ENCODE measurements around the gene PNPLA7.
"Not testable (repeated sequence)": the region's sequence is repeated elsewhere in the genome, so short reads cannot be mapped to it uniquely, and the experiment has no call there.

PNPLA7 gene

GRCh38 chr9:137412431-137412830 is 137.8 kb downstream of the PNPLA7 start:
- Histone ChIP-seq H3K9ac (ENCODE audit: low read depth in 1 of 2, low read length in 2 of 2) (no peak overlapping the region), H3K27me3 (ENCODE audit: control insufficient read depth in 2 of 2, insufficient read depth in 2 of 2, low read length in 2 of 2) (no peaks in the 10 kb centered on the region), H3K4me1 (ENCODE audit: control insufficient read depth in 2 of 2, insufficient read depth in 2 of 2, low read length in 2 of 2) (peaks cover 20 to 27% of the 10 kb centered on the region in 2 donors), H3K4me3 (ENCODE audit: low read length in 2 of 2) (no peak overlapping the region), H3K36me3 (ENCODE audit: control insufficient read depth in 2 of 2, insufficient read depth in 2 of 2, low read length in 2 of 2) (no peaks in the 10 kb centered on the region), H3K27ac (ENCODE audit: low read depth in 2 of 2, low read length in 2 of 2) (peak overlapping the region; percentile 62 to 67), H3K9me3 (ENCODE audit: control insufficient read depth in 2 of 2, low read length in 2 of 2) (no peaks in the 10 kb centered on the region)

DNA sequence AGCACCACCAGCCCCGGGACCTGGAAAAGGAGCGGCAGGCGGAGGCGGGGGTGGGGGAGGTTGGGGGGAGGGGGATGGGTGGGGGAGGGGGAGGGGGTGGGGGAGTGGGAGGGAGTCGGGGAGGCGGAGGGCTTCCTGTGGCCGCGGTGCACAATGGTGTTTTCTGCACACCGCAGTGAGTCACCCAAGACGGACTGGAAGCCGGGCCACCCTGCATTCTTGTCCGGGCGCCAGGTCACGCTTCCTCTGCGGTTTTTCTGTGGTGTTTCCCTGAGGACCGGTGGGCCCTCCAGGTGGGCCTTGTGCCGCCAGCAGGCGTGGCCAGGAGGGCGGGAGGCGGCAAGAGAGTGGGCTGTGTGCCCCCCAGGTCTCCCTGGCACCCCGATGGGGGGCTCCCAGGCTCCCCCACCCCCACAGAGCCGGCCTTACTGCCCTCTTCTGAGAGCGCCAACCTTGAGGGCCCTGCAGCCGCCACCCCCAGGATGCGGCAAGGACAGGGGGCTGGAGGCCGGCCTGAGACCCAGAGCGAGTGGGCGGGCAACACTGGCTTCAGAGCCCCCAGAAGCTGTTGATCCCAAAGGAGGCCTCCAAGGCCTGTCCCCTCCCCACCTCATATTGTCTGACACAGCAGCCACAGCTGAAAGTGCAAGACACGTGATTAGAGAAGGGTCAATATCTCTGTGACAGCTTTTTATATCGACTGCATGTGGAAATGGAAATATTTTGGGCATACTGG is 138.4 kb downstream of the PNPLA7 start:
- H3K4me3 ChIP-seq (ENCODE audit: low read length in 2 of 2): no peak overlapping the region
- peak overlapping the region in 1 of 2 donors; percentile 51 for H3K9ac ChIP-seq (ENCODE audit: low read depth in 1 of 2, low read length in 2 of 2)

GRCh38 chr9:137411260-137411644 is 138.9 kb downstream of the PNPLA7 start:
- H3K4me1 ChIP-seq (ENCODE audit: control insufficient read depth in 2 of 2, insufficient read depth in 2 of 2, low read length in 2 of 2): peaks cover 26 to 34% of the 10 kb centered on the region in 2 donors
- no peaks in the 10 kb centered on the region for H3K36me3 ChIP-seq (ENCODE audit: control insufficient read depth in 2 of 2, insufficient read depth in 2 of 2, low read length in 2 of 2)
- H3K9ac ChIP-seq (ENCODE audit: low read depth in 1 of 2, low read length in 2 of 2): no peak overlapping the region
- H3K27ac ChIP-seq (ENCODE audit: low read depth in 2 of 2, low read length in 2 of 2): no peak overlapping the region
- H3K27me3 ChIP-seq (ENCODE audit: control insufficient read depth in 2 of 2, insufficient read depth in 2 of 2, low read length in 2 of 2): no peaks in the 10 kb centered on the region
- no peak overlapping the region for H3K4me3 ChIP-seq (ENCODE audit: low read length in 2 of 2)
- H3K9me3 ChIP-seq (ENCODE audit: control insufficient read depth in 2 of 2, low read length in 2 of 2): no peaks in the 10 kb centered on the region

More for the DNA sequence above, 138.4 kb downstream of the PNPLA7 start:
- H3K36me3 ChIP-seq (ENCODE audit: control insufficient read depth in 2 of 2, insufficient read depth in 2 of 2, low read length in 2 of 2): no peaks in the 10 kb centered on the region
- peaks cover 23 to 31% of the 10 kb centered on the region in 2 donors for H3K4me1 ChIP-seq (ENCODE audit: control insufficient read depth in 2 of 2, insufficient read depth in 2 of 2, low read length in 2 of 2)
- peak overlapping the region; percentile 14 to 32 for H3K27ac ChIP-seq (ENCODE audit: low read depth in 2 of 2, low read length in 2 of 2)
- no peaks in the 10 kb centered on the region for H3K27me3 ChIP-seq (ENCODE audit: control insufficient read depth in 2 of 2, insufficient read depth in 2 of 2, low read length in 2 of 2)
- H3K9me3 ChIP-seq (ENCODE audit: control insufficient read depth in 2 of 2, low read length in 2 of 2): no peaks in the 10 kb centered on the region

- Histone ChIP-seq H3K27me3 (ENCODE audit: control insufficient read depth in 2 of 2, insufficient read depth in 2 of 2, low read length in 2 of 2) (no peaks in the 10 kb centered on the region), H3K36me3 (ENCODE audit: control insufficient read depth in 2 of 2, insufficient read depth in 2 of 2, low read length in 2 of 2) (no peaks in the 10 kb centered on the region), H3K27ac (ENCODE audit: low read depth in 2 of 2, low read length in 2 of 2) (no peak overlapping the region), H3K4me3 (ENCODE audit: low read length in 2 of 2) (no peak overlapping the region), H3K4me1 (ENCODE audit: control insufficient read depth in 2 of 2, insufficient read depth in 2 of 2, low read length in 2 of 2) (peaks cover 27 to 34% of the 10 kb centered on the region in 2 donors), H3K9me3 (ENCODE audit: control insufficient read depth in 2 of 2, low read length in 2 of 2) (no peaks in the 10 kb centered on the region), H3K9ac (ENCODE audit: low read depth in 1 of 2, low read length in 2 of 2) (no peak overlapping the region)
Measured at GRCh38 chr9:137410891-137411249, 139.3 kb downstream of the PNPLA7 start.

DNA sequence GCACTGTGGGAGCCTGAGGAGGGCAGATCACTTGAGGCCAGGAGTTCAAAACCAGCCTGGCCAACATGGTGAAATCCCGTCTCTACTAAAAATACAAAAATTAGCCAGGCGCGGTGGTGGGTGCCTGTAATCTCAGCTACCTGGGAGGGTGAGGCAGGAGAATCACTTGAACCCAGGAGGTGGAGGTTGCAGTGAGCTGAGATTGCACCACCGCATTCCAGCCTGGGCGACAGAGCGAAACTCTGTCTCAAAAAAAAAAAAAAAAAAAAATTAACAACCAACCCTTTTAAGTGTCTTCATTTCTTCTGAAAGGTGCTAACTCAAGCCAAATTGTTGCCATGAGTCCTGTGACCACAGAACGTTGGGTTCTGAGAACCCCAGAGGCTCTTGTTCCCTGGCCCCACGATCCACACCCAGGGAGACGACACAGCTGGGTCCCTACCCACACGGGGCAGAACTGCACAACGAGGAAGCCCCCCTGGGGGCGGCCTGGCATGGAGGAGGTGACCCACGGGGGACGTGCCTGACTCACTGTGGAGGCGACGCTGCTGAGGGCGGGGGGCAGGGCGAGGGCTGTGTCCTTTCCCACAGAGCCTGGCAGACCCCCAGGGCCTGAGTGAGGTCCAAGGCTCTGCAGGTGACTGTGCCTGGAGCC is 139.8 kb downstream of the PNPLA7 start:
- not testable (repeated sequence) for H3K4me3 ChIP-seq (ENCODE audit: low read length in 2 of 2); H3K9me3 ChIP-seq (ENCODE audit: control insufficient read depth in 2 of 2, low read length in 2 of 2); H3K27me3 ChIP-seq (ENCODE audit: control insufficient read depth in 2 of 2, insufficient read depth in 2 of 2, low read length in 2 of 2); H3K27ac ChIP-seq (ENCODE audit: low read depth in 2 of 2, low read length in 2 of 2); H3K9ac ChIP-seq (ENCODE audit: low read depth in 1 of 2, low read length in 2 of 2); H3K36me3 ChIP-seq (ENCODE audit: control insufficient read depth in 2 of 2, insufficient read depth in 2 of 2, low read length in 2 of 2)
- peaks cover 30 to 34% of the 10 kb centered on the region in 2 donors for H3K4me1 ChIP-seq (ENCODE audit: control insufficient read depth in 2 of 2, insufficient read depth in 2 of 2, low read length in 2 of 2)
